ENCODE measurements around the gene ANKRD13D.

The ANKRD13D gene

DNA sequence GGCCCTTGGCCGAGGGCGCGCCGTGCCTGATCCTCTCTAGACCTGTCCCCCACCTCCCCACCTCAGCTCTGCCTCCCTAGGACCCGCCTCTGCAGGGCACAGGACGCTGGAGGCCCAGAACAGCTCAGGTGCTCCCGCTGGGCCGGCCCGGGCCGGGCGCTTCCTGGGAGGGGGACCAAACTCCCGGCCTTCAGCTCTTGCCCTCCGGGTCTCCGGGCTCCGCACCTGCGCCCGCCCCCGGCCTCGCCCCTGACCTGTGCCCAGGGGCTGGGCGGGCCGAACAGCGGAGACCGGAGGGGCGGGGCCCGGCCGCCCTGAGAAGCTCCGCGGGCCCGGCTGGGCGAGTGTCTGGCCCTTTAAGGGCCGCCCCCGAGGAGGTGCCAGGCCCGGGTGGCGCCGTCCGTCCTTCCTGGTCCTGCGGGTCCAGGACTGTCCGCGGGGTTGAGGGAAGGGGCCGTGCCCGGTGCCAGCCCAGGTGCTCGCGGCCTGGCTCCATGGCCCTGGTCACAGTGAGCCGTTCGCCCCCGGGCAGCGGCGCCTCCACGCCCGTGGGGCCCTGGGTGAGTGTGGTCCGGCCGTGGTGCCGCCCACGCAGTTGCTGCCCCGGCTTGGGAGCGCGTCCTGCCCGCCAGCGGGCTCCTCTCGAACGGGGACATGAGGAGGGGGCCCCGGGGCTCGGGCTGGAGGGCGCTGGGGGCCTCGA lies 14.2 kb downstream of the ANKRD13D start, which contains the start of gene SSH3:
SSH3 (plus strand) TSS at position 399 of the 703 bp plus-strand sequence; CDS start at position 495, 96 bp downstream.
- peak; percentile 77 for DNase-seq (ENCODE audit: low spot score)

DNA sequence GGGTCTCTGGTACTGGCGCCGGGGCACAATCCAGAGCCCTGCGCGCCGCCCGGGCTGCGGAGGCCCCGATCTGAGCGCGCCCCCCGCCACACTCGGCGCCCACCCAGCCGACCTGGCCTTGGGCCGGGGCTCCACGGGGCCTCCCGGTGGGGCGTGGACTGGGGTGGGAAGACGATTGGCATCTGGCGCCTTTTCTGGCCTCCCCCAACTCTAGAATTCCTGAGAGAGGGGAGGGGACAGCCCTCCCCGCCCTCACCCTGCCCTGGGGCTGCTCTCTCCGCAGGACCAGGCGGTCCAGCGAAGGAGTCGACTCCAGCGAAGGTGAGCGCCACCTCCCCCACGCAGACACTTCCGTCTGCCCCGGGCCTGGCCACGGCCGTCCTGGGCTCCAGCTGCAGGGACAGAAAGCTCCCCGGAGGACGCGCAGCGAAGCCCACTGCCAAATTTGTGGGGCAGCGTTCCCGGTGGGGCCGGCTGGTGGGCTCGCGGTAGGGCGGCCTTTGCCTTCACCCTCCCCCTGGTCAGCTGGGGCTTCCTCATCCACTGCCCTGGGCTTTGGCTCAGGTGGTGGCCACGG lies 14.8 kb downstream of the ANKRD13D start:
- DNase-seq (ENCODE audit: low spot score): no peak

- no peak for DNase-seq (ENCODE audit: low spot score)
Observed at GRCh38 chr11:67304511-67305113, 15.5 kb downstream of the ANKRD13D start.

DNA sequence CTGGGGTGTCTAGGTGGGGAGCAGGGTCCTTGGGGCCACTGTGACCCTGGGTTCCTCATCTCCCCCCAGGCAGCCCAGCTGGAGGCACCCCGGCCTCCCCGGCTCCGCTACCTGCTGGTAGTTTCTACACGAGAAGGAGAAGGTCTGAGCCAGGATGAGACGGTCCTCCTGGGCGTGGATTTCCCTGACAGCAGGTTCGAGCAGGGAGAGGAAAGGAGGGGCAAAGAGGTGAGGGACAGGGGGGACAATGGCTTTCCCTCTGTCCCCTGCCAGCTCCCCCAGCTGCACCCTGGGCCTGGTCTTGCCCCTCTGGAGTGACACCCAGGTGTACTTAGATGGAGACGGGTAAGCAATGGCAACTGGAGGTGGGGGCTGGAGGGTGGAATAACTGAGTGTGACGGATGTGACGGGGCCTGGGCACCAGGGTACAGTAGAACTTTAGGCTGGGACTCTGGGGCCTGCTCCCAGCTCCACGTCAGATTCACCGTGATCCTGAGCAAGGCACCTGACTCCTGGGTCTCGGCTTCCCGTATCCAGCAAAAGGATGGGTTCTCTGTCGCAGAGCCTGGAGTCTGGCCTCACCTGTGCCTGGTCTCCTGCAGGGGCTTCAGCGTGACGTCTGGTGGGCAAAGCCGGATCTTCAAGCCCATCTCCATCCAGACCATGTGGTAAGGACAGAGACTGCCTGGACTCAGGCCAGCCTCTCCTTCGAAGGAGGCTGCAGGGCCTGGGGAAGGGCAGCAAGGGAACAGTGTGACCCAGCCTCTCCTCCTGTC lies 17.9 kb downstream of the ANKRD13D start:
- no peak for DNase-seq (ENCODE audit: low spot score)

DNA sequence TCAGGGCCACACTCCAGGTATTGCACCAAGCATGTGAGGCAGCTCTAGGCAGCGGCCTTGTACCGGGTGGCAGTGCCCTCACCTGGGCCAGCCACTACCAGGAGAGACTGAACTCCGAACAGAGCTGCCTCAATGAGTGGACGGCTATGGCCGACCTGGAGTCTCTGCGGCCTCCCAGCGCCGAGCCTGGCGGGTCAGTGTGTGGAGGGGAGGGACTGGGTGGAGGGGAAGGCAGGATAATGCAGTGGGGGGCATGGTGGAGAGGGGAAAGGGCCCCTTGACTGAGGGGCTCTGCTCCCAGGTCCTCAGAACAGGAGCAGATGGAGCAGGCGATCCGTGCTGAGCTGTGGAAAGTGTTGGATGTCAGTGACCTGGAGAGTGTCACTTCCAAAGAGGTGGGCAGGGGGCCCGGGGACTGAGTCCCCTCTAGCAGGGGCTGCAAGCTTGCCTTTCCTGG lies 18.5 kb downstream of the ANKRD13D start:
- DNase-seq (ENCODE audit: low spot score): no peak

- no peak for DNase-seq (ENCODE audit: low spot score)
Observed at GRCh38 chr11:67308031-67308866, 19.1 kb downstream of the ANKRD13D start.

- no peak for DNase-seq (ENCODE audit: low spot score)
Observed at GRCh38 chr11:67309166-67309565, 20.1 kb downstream of the ANKRD13D start.

DNA sequence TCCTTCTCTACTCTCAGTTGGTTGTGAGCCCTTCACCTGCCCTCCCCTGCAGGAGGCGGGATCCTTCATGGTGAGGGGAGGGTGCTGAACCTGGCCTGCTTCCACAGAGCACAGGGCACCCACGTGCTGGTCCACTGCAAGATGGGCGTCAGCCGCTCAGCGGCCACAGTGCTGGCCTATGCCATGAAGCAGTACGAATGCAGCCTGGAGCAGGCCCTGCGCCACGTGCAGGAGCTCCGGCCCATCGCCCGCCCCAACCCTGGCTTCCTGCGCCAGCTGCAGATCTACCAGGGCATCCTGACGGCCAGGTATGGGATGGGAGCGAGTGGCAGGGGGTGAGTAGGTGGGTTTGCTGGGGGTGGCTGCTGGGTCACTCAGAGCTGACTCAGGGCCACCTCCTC lies 20.6 kb downstream of the ANKRD13D start:
- no peak for DNase-seq (ENCODE audit: low spot score)

DNA sequence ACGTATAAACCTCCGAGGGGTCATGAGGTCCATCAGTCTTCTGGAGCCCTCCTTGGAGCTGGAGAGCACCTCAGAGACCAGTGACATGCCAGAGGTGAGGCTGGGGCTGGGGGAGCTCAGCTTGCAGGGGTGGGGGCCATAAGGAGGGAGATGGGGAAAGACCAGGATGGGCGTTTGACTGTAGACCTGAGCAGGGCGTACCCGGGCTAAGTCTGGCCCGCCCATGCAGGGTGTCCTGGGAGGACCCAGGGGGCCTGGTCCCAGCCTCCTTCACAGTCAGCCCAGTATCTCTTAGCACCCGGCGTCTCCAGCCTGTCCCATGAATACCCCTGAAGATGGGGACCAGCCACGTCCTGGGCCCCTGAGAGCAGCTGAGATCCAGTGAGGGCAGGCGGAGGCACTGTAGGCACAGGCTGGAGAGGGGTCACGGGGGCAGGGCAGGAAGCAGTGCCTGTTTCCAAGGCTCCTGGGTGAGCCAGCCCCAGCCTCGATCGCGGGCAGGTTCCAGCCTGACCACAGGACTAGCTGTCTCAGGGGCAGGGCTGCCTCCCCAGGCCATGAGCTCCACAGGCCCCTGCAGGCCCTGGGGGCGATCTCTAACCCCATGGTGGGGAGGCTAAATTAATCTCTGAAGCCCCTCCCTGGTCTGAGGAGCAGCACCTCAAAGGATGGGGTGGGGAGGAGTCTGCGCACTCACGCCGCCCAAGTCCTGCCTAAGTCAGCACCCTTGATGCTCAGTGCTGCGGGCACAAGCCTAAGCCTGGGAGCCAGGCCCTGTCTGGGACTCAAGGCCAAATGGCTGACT lies 21.3 kb downstream of the ANKRD13D start:
- DNase-seq (ENCODE audit: low spot score): no peak

GRCh38 chr11:67311051-67311555 lies 22.0 kb downstream of the ANKRD13D start:
- DNase-seq (ENCODE audit: low spot score): no peak

- no peak for DNase-seq (ENCODE audit: low spot score)
Observed at GRCh38 chr11:67311556-67312082, 22.5 kb downstream of the ANKRD13D start.

GRCh38 chr11:67312187-67313021 lies 23.3 kb downstream of the ANKRD13D start:
- no peak for DNase-seq (ENCODE audit: low spot score)

- DNase-seq (ENCODE audit: low spot score): no peak
Observed at GRCh38 chr11:67313125-67313890, 24.2 kb downstream of the ANKRD13D start.

- no peak for DNase-seq (ENCODE audit: low spot score)
Observed at GRCh38 chr11:67314218-67314617, 25.1 kb downstream of the ANKRD13D start.

DNA sequence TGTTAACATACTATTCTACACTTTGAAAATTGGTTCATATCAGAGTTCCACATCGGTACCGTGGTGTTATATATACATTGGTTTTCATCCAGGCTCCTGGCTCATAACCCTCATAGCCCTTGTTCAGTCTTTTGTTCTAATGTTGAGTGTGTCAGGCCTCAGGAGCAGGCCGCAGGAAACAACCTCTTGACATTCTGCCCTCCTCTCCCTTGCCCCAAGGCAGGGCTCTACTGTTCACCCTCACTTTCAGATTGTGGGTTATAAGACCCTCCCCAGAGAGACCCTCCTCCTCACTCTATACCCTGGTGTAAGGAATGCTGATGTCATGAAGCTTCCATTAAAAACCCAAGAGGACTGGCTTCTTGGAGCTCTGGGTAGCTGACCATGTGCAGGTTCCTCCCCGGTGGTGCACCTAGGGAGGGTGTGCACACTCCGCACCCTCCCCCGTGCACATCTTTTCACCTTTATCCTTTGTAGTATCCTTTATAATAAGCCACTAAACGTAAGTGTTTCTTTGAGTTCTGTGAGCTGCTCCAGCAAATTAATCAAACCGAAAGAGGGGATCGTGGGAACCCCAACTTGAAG lies 26.3 kb downstream of the ANKRD13D start:
- no peak for DNase-seq (ENCODE audit: low spot score)

DNA sequence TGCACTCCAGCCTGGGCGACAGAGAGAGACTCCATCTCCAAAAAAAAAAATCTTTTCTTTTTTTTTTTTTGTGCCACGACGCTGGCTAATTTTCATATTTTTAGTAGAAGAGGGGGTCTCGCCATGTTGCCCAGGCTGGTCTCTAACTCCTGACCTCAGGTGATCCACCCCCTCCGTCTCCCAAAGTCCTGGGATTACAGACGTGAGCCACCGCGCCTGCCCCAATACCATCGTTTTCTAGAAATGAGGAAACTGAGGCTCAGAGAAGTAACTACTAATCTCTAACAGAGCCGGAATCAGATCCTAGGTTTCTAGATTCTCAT lies 27.7 kb downstream of the ANKRD13D start:
- no peak for DNase-seq (ENCODE audit: low spot score)

DNA sequence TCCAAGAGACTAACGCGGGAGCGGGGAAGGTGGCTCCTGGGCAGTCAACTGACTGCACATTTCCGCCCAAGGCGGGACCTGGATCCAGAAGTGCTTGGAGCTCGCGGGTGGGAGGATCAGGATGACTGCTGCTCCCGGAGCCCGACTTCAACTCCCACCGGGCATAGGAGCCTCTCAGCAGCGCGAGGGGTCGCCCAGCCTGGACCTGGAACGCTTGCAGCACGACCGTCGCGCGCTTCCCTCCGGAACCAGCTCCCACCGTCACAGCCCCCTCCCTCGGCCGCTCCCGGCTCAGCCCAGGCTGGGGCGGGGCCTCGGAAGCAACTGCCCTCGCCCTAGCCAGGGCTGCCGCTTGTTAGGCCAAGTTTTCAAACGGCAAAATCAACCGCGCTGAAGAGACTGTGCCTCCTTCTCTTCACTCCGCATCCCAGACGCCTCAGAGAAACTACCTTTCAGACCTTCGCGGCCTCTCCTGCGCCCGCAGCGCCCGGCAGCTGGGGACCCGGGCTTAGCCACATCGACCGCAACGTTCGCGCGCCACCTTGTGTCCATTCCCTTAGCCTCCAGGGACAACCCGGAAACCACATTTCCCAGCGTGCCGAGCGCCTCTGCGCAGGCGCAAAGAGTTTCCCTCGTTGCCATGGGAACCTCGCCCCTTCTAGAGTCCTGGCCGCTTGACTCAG lies 28.2 kb downstream of the ANKRD13D start:
- peak; percentile 96 for DNase-seq (ENCODE audit: low spot score)

All from Ammon's horn (tissue), 1 donor.